Activated CD8-positive, alpha-beta T cell treated with anti-CD3 and anti-CD28 coated beads for 36 hours (primary cell): ENCODE results near the gene FBXW7. TPM values are rescaled to one million over a fixed set of nuclear protein-coding genes. Genes with fewer than 3 reads are reported as not detected.

Experiments
- ATAC-seq: fragments of 200-7000 bp; cut with Tn5 transposase; one replicate; pipeline ENCODE4 v1.10.0; 2021; ENCODE audit warnings: mild to moderate bottlenecking, moderate library complexity
- CTCF ChIA-PET: fragments of 350-600 bp; sonication (Branson Sonifier 250); formaldehyde crosslinking; loops from one replicate; lab custom pipeline; 2021; ENCODE audit warnings: antibody characterized with exemption; lab: Charles Lee
- POLR2A ChIA-PET: fragments of 350-600 bp; sonication (Branson Sonifier 250); formaldehyde crosslinking; loops from one replicate; lab custom pipeline; 2021; ENCODE audit warnings: antibody characterized with exemption; lab: Charles Lee
- DNase-seq: peaks from one replicate; pipeline ENCODE4 v3.0.0-alpha.2; 2020
- H3K27ac Mint-ChIP-seq: one replicate; pipeline ENCODE4 v1.8.0; 2021; ENCODE audit warnings: mild to moderate bottlenecking, mixed read lengths
- H3K27me3 Mint-ChIP-seq: one replicate; pipeline ENCODE4 v1.8.0; 2021; ENCODE audit warnings: mixed read lengths
- H3K36me3 Mint-ChIP-seq: one replicate; pipeline ENCODE4 v1.8.0; 2021; ENCODE audit warnings: low read depth, mixed read lengths
- H3K4me1 Mint-ChIP-seq: one replicate; pipeline ENCODE4 v1.8.0; 2021; ENCODE audit warnings: low read depth, mixed read lengths
- H3K4me3 Mint-ChIP-seq: one replicate; pipeline ENCODE4 v1.8.0; 2021; ENCODE audit warnings: mild to moderate bottlenecking, moderate library complexity, mixed read lengths
- H3K9me3 Mint-ChIP-seq: one replicate; pipeline ENCODE4 v1.8.0; 2021; ENCODE audit warnings: mixed read lengths
- intact Hi-C: fragments of 100-400 bp; cut with micrococcal nuclease; formaldehyde crosslinking; loops from one replicate; pipeline ENCODE4 v1.10.0; 2022
- total RNA-seq, 2 experiments: library from RNA; stranded (reverse); gene quantifications; one replicate each; pipeline ENCODE4 v1.2.3, GENCODE V29; 2021
- TF ChIP-seq, protein P1 (sequence below): fragments of 200-600 bp; IDR thresholded peaks from one replicate; pipeline ENCODE4 v1.8.0; 2022; ENCODE audit warnings: antibody characterized with exemption, mild to moderate bottlenecking

The FBXW7 gene
- total RNA-seq, 2 experiments from 2014 or later = 32.6 to 35.1 TPM

DNA sequence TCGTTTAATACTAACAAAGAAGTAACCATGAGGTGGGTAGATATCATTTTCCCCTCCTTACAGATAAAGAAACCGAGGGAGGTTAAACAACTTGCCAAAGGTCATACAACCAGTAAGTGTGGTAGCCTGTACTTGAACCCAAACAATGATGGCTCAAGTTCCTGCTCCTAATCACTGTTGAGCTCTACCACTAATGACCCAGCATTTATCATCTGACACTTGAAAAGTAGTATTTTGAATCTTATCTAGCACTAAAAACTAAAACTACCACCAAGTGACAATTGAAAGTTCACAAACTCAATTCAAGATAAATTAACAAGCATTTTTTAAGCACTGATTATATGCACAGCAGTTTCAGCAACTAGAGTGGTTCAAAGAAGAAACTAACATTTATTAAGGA is 13.1 kb downstream of the FBXW7 start:
- POLR2A ChIA-PET = interaction anchor here (0.7 to 3.0 kb wide), 2 partner anchors 13 to 72 kb away, joined by 3 to 18 read pairs; partner anchors contain the start of gene FBXW7
- Mint-ChIP-seq H3K27me3 (no peaks in the 10 kb centered on the region), H3K4me1 (peaks cover 58% of the 10 kb centered on the region), H3K4me3 (no peak overlapping the region), H3K36me3 (peaks cover 15% of the 10 kb centered on the region), H3K27ac (no peak overlapping the region), H3K9me3 (no peaks in the 10 kb centered on the region)
- intact Hi-C loops = no loop called here
- CTCF ChIA-PET = interaction anchor here (1.3 to 5.0 kb wide), 5 partner anchors 21 to 213 kb away, joined by 3 to 24 read pairs (median 3); no protein-coding TSS in a partner anchor
- DNase-seq (no peak), ATAC-seq (no peak)
- TF ChIP-seq, protein P1, sequence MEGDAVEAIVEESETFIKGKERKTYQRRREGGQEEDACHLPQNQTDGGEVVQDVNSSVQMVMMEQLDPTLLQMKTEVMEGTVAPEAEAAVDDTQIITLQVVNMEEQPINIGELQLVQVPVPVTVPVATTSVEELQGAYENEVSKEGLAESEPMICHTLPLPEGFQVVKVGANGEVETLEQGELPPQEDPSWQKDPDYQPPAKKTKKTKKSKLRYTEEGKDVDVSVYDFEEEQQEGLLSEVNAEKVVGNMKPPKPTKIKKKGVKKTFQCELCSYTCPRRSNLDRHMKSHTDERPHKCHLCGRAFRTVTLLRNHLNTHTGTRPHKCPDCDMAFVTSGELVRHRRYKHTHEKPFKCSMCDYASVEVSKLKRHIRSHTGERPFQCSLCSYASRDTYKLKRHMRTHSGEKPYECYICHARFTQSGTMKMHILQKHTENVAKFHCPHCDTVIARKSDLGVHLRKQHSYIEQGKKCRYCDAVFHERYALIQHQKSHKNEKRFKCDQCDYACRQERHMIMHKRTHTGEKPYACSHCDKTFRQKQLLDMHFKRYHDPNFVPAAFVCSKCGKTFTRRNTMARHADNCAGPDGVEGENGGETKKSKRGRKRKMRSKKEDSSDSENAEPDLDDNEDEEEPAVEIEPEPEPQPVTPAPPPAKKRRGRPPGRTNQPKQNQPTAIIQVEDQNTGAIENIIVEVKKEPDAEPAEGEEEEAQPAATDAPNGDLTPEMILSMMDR = no peak

DNA sequence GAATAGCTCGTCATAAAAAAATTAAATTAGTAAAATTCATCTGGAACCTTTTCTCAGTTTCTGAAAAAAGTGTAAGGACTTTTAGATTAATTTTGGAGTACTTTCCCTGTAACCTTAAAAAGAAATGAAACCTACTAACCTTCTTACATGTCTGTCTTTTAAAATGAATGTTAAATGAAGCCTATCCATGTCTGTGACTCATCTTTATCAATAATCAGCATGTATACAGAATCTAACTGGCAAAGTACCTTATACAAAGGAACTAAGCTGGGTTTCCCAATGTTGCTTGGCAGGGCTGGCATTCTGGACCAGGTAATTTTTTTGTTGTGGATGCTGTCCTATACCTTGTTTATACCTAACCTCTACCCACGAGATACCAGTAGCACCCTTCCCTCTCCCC is 13.6 kb downstream of the FBXW7 start:
- TF ChIP-seq, protein P1 = no peak
- POLR2A ChIA-PET = interaction anchor here (3.0 kb wide), 1 partner anchor 13 kb away, joined by 18 read pairs; the partner anchor contains the start of gene FBXW7

DNA sequence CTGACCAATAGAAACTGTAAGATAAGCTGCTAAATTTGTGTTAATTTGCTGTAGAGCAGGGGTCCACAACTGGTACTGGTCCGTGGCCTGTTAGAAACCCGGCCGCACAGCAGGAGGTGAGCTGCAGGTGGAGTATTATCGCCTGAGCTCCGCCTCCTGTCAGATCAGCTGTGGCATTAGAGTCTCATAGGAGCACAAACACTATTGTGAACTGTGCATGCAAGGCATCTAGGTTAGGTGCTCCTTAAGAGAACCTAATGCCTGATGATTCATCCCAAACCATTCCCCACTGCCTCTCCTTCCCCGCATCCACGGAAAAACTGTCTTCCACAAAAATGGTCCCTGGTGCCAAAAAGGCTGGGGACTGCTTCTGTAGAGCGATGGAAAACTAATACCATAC is 19.7 kb downstream of the FBXW7 start:
- ChIA-PET CTCF (interaction anchor here (0.7 to 2.8 kb wide), 3 partner anchors 15 to 124 kb away, joined by 3 to 19 read pairs (median 10); no protein-coding TSS in a partner anchor), POLR2A (no interaction called here)
- ATAC-seq (no peak), DNase-seq (no peak)
- Mint-ChIP-seq H3K27me3 (no peaks in the 10 kb centered on the region), H3K36me3 (peaks cover 23% of the 10 kb centered on the region), H3K4me3 (no peak overlapping the region), H3K27ac (no peak overlapping the region), H3K9me3 (no peaks in the 10 kb centered on the region), H3K4me1 (peaks cover 39% of the 10 kb centered on the region)
- intact Hi-C loops = no loop called here
- TF ChIP-seq, protein P1 = no peak

More for the DNA sequence above, 13.6 kb downstream of the FBXW7 start:
- Mint-ChIP-seq H3K4me1 (peaks cover 57% of the 10 kb centered on the region), H3K4me3 (no peak overlapping the region), H3K36me3 (peaks cover 16% of the 10 kb centered on the region), H3K27me3 (no peaks in the 10 kb centered on the region), H3K27ac (no peak overlapping the region), H3K9me3 (no peaks in the 10 kb centered on the region)
- intact Hi-C loops = no loop called here
- no peak for ATAC-seq
- CTCF ChIA-PET = interaction anchor here (1.0 to 5.0 kb wide), 4 partner anchors 21 to 198 kb away, joined by 3 to 24 read pairs (median 4); no protein-coding TSS in a partner anchor
- DNase-seq = no peak

DNA sequence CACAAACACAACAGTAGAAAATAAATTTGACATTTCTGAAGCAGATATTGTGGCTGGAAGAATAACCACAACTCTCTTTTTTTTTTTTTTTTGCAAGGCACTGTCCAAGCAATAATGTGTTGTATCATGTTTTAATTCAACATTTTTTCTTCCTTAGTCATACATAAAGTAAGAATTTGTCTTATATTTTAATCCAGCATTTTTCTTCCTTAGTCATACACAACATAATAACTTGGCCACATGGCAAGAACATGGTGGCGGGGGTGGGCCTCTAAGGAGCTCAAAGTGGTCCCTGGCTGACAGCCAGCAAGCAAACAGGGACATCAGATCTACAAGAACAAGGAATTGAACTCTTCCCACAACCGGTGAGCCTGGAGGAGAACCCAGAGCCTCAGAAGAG is 20.2 kb downstream of the FBXW7 start:
- DNase-seq (no peak), ATAC-seq (no peak)
- TF ChIP-seq, protein P1 = no peak
- no peaks in the 10 kb centered on the region for H3K9me3 Mint-ChIP-seq
- POLR2A ChIA-PET = interaction anchor here (1.1 kb wide), 1 partner anchor 20 kb away, joined by 3 read pairs; the partner anchor contains the start of gene FBXW7
- no peak overlapping the region for H3K27ac Mint-ChIP-seq
- H3K36me3 Mint-ChIP-seq = peaks cover 20% of the 10 kb centered on the region
- CTCF ChIA-PET = interaction anchor here (0.7 to 2.8 kb wide), 3 partner anchors 14 to 125 kb away, joined by 3 to 19 read pairs (median 10); no protein-coding TSS in a partner anchor
- peaks cover 37% of the 10 kb centered on the region for H3K4me1 Mint-ChIP-seq
- intact Hi-C loops = no loop called here
- no peak overlapping the region for H3K4me3 Mint-ChIP-seq
- H3K27me3 Mint-ChIP-seq = no peaks in the 10 kb centered on the region

DNA sequence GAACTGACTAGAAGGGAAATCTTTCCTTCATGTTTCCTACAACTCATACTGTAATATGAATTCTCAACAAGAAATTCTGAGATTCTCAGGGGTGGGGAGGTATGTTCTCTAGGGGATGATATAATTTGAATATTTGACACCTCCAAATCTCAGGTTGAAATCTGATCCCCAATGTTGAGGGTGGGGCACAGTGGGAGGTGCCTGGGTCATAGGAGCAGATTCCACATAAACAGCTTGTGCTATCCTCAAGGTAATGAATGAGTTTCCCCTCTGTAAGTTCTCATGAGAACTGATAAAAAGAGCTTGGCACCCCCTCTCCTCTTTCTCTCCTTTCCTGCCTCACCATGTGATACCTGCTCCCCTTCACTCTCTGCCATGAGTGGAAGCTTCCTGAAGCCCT is 21.5 kb downstream of the FBXW7 start:
- POLR2A ChIA-PET = no interaction called here
- H3K27me3 Mint-ChIP-seq = no peaks in the 10 kb centered on the region
- CTCF ChIA-PET = interaction anchor here (0.9 to 2.8 kb wide), 5 partner anchors 9 to 126 kb away, joined by 3 to 19 read pairs (median 5); no protein-coding TSS in a partner anchor
- H3K27ac Mint-ChIP-seq = no peak overlapping the region
- intact Hi-C loops = no loop called here
- DNase-seq = no peak
- H3K4me3 Mint-ChIP-seq = no peak overlapping the region
- peaks cover 45% of the 10 kb centered on the region for H3K4me1 Mint-ChIP-seq
- no peaks in the 10 kb centered on the region for H3K9me3 Mint-ChIP-seq
- ATAC-seq = no peak
- H3K36me3 Mint-ChIP-seq = peaks cover 16% of the 10 kb centered on the region
- TF ChIP-seq, protein P1 = no peak
